ENCODE results near the gene ENTPD6. TPM values are rescaled to one million over a fixed set of nuclear protein-coding genes. Genes with fewer than 3 reads are reported as not detected.

The ENTPD6 gene
- polyA plus RNA-seq, 4 donors = 84.1 to 242 (median 140) TPM

GRCh38 chr20:25199473-25200260 is 4.2 kb downstream of the ENTPD6 start:
- Histone ChIP-seq H3K4me3 (ENCODE audit: low read depth in 1 of 3, low read length in 3 of 3) (no peak overlapping the region), H3K27me3 (ENCODE audit: control insufficient read depth in 3 of 3, insufficient read depth in 3 of 3, low read length in 3 of 3) (no peaks in the 10 kb centered on the region), H3K27ac (ENCODE audit: low read depth in 1 of 3, low read length in 2 of 3) (no peak overlapping the region), H3K4me1 (ENCODE audit: control insufficient read depth in 3 of 3, insufficient read depth in 2 of 3, low read depth in 1 of 3, low read length in 2 of 3) (peaks cover 0 to 7% (median 3%) of the 10 kb centered on the region in 3 donors), H3K36me3 (ENCODE audit: control insufficient read depth in 3 of 3, insufficient read depth in 2 of 3, low read depth in 1 of 3, low read length in 3 of 3) (peaks cover 0 to 13% (median 0%) of the 10 kb centered on the region in 3 donors), H3K9me3 (ENCODE audit: control insufficient read depth in 2 of 2, insufficient read depth in 1 of 2, low read depth in 1 of 2, low read length in 1 of 2) (no peaks in the 10 kb centered on the region)
- WGBS, 3 donors = 77 to 87% (median 78%) methylated on average over 5 of the region's 5 CpGs
- DNase-seq (no peak), FAIRE-seq (no peak)

GRCh38 chr20:25203089-25203488 is 7.6 kb downstream of the ENTPD6 start:
- Histone ChIP-seq H3K36me3 (ENCODE audit: control insufficient read depth in 3 of 3, insufficient read depth in 2 of 3, low read depth in 1 of 3, low read length in 3 of 3) (peaks cover 0 to 29% (median 0%) of the 10 kb centered on the region in 3 donors), H3K27me3 (ENCODE audit: control insufficient read depth in 3 of 3, insufficient read depth in 3 of 3, low read length in 3 of 3) (no peaks in the 10 kb centered on the region), H3K4me1 (ENCODE audit: control insufficient read depth in 3 of 3, insufficient read depth in 2 of 3, low read depth in 1 of 3, low read length in 2 of 3) (peaks cover 0 to 3% (median 0%) of the 10 kb centered on the region in 3 donors), H3K9me3 (ENCODE audit: control insufficient read depth in 2 of 2, insufficient read depth in 1 of 2, low read depth in 1 of 2, low read length in 1 of 2) (no peaks in the 10 kb centered on the region), H3K4me3 (ENCODE audit: low read depth in 1 of 3, low read length in 3 of 3) (no peak overlapping the region), H3K27ac (ENCODE audit: low read depth in 1 of 3, low read length in 2 of 3) (no peak overlapping the region)
- no peak for FAIRE-seq
- no peak for DNase-seq
- WGBS, 3 donors = 54 to 95% (median 80%) methylated on average over 2 of the region's 2 CpGs

GRCh38 chr20:25203871-25204320 is 8.4 kb downstream of the ENTPD6 start:
- Histone ChIP-seq H3K9me3 (ENCODE audit: control insufficient read depth in 2 of 2, insufficient read depth in 1 of 2, low read depth in 1 of 2, low read length in 1 of 2) (no peaks in the 10 kb centered on the region), H3K27me3 (ENCODE audit: control insufficient read depth in 3 of 3, insufficient read depth in 3 of 3, low read length in 3 of 3) (no peaks in the 10 kb centered on the region), H3K4me3 (ENCODE audit: low read depth in 1 of 3, low read length in 3 of 3) (no peak overlapping the region), H3K4me1 (ENCODE audit: control insufficient read depth in 3 of 3, insufficient read depth in 2 of 3, low read depth in 1 of 3, low read length in 2 of 3) (peaks cover 0 to 3% (median 0%) of the 10 kb centered on the region in 3 donors), H3K36me3 (ENCODE audit: control insufficient read depth in 3 of 3, insufficient read depth in 2 of 3, low read depth in 1 of 3, low read length in 3 of 3) (peaks cover 0 to 24% (median 0%) of the 10 kb centered on the region in 3 donors), H3K27ac (ENCODE audit: low read depth in 1 of 3, low read length in 2 of 3) (no peak overlapping the region)
- DNase-seq (no peak), FAIRE-seq (no peak)
- 31 to 44% (median 36%) methylated on average over 1 of the region's 1 CpG for WGBS, 3 donors

- FAIRE-seq = no peak
- DNase-seq = no peak
- Histone ChIP-seq H3K4me1 (ENCODE audit: control insufficient read depth in 3 of 3, insufficient read depth in 2 of 3, low read depth in 1 of 3, low read length in 2 of 3) (no peaks in the 10 kb centered on the region), H3K9me3 (ENCODE audit: control insufficient read depth in 2 of 2, insufficient read depth in 1 of 2, low read depth in 1 of 2, low read length in 1 of 2) (no peaks in the 10 kb centered on the region), H3K36me3 (ENCODE audit: control insufficient read depth in 3 of 3, insufficient read depth in 2 of 3, low read depth in 1 of 3, low read length in 3 of 3) (peaks cover 0 to 22% (median 0%) of the 10 kb centered on the region in 3 donors), H3K27me3 (ENCODE audit: control insufficient read depth in 3 of 3, insufficient read depth in 3 of 3, low read length in 3 of 3) (no peaks in the 10 kb centered on the region), H3K4me3 (ENCODE audit: low read depth in 1 of 3, low read length in 3 of 3) (no peak overlapping the region), H3K27ac (ENCODE audit: low read depth in 1 of 3, low read length in 2 of 3) (no peak overlapping the region)
- 87 to 89% (median 88%) methylated on average over 9 of the region's 9 CpGs for WGBS, 3 donors
These were observed 9.2 kb downstream of the ENTPD6 start for GRCh38 chr20:25204550-25205276.

- H3K36me3 ChIP-seq (ENCODE audit: control insufficient read depth in 3 of 3, insufficient read depth in 2 of 3, low read depth in 1 of 3, low read length in 3 of 3) = peaks cover 0 to 30% (median 3%) of the 10 kb centered on the region in 3 donors
- 85 to 86% (median 85%) methylated on average over 21 of the region's 21 CpGs for WGBS, 3 donors
- no peak overlapping the region for H3K4me3 ChIP-seq (ENCODE audit: low read depth in 1 of 3, low read length in 3 of 3)
- FAIRE-seq (no peak), DNase-seq (no peak)
- H3K27ac ChIP-seq (ENCODE audit: low read depth in 1 of 3, low read length in 2 of 3) = no peak overlapping the region
- no peaks in the 10 kb centered on the region for H3K9me3 ChIP-seq (ENCODE audit: control insufficient read depth in 2 of 2, insufficient read depth in 1 of 2, low read depth in 1 of 2, low read length in 1 of 2)
- no peaks in the 10 kb centered on the region for H3K4me1 ChIP-seq (ENCODE audit: control insufficient read depth in 3 of 3, insufficient read depth in 2 of 3, low read depth in 1 of 3, low read length in 2 of 3)
- H3K27me3 ChIP-seq (ENCODE audit: control insufficient read depth in 3 of 3, insufficient read depth in 3 of 3, low read length in 3 of 3) = no peaks in the 10 kb centered on the region
These were observed 10.0 kb downstream of the ENTPD6 start for GRCh38 chr20:25205277-25206062.

GRCh38 chr20:25206063-25206403 is 10.5 kb downstream of the ENTPD6 start:
- WGBS, 3 donors = 91 to 92% (median 91%) methylated on average over 9 of the region's 9 CpGs
- DNase-seq = no peak
- Histone ChIP-seq H3K9me3 (ENCODE audit: control insufficient read depth in 2 of 2, insufficient read depth in 1 of 2, low read depth in 1 of 2, low read length in 1 of 2) (no peaks in the 10 kb centered on the region), H3K36me3 (ENCODE audit: control insufficient read depth in 3 of 3, insufficient read depth in 2 of 3, low read depth in 1 of 3, low read length in 3 of 3) (peaks cover 0 to 33% (median 3%) of the 10 kb centered on the region in 3 donors), H3K27ac (ENCODE audit: low read depth in 1 of 3, low read length in 2 of 3) (no peak overlapping the region), H3K4me1 (ENCODE audit: control insufficient read depth in 3 of 3, insufficient read depth in 2 of 3, low read depth in 1 of 3, low read length in 2 of 3) (no peaks in the 10 kb centered on the region), H3K27me3 (ENCODE audit: control insufficient read depth in 3 of 3, insufficient read depth in 3 of 3, low read length in 3 of 3) (no peaks in the 10 kb centered on the region), H3K4me3 (ENCODE audit: low read depth in 1 of 3, low read length in 3 of 3) (no peak overlapping the region)
- FAIRE-seq = no peak

- 93 to 96% (median 96%) methylated on average over 8 of the region's 8 CpGs for WGBS, 3 donors
- no peak for DNase-seq
These were observed 11.0 kb downstream of the ENTPD6 start for GRCh38 chr20:25206548-25206947.

More at GRCh38 chr20:25206548-25206947, 11.0 kb downstream of the ENTPD6 start:
- H3K27ac ChIP-seq (ENCODE audit: low read depth in 1 of 3, low read length in 2 of 3) = no peak overlapping the region
- H3K4me3 ChIP-seq (ENCODE audit: low read depth in 1 of 3, low read length in 3 of 3) = no peak overlapping the region
- no peak for FAIRE-seq
- no peaks in the 10 kb centered on the region for H3K9me3 ChIP-seq (ENCODE audit: control insufficient read depth in 2 of 2, insufficient read depth in 1 of 2, low read depth in 1 of 2, low read length in 1 of 2)
- peaks cover 0 to 37% (median 3%) of the 10 kb centered on the region in 3 donors for H3K36me3 ChIP-seq (ENCODE audit: control insufficient read depth in 3 of 3, insufficient read depth in 2 of 3, low read depth in 1 of 3, low read length in 3 of 3)
- H3K4me1 ChIP-seq (ENCODE audit: control insufficient read depth in 3 of 3, insufficient read depth in 2 of 3, low read depth in 1 of 3, low read length in 2 of 3) = no peaks in the 10 kb centered on the region
- H3K27me3 ChIP-seq (ENCODE audit: control insufficient read depth in 3 of 3, insufficient read depth in 3 of 3, low read length in 3 of 3) = no peaks in the 10 kb centered on the region
